Fibroblast of mammary gland (primary cell): Measurements from ENCODE around the gene ZBTB44.

Experiments
- DNase-seq: peaks from one replicate; pipeline ENCODE4 v3.0.0-alpha.2; 2010; ENCODE audit warnings: low read depth
- H3K4me3 ChIP-seq: 2 replicates; pipeline ENCODE4 v1.5.1; 2011; ENCODE audit warnings: low read depth, mild to moderate bottlenecking, low read length, moderate library complexity; ENCODE audit not compliant: control insufficient read depth
- CTCF ChIP-seq: conservative IDR thresholded peaks from 2 replicates; pipeline ENCODE4 v1.5.1; 2011; ENCODE audit warnings: low read depth, low read length, inconsistent platforms; ENCODE audit not compliant: control insufficient read depth, insufficient read depth

The ZBTB44 gene

GRCh38 chr11:130219148-130219547 is 95.6 kb downstream of the ZBTB44 start:
- no peak for DNase-seq
- no peak for TF ChIP-seq CTCF
- H3K4me3 ChIP-seq = no peak overlapping the region

GRCh38 chr11:130218501-130219070 is 96.1 kb downstream of the ZBTB44 start:
- no peak overlapping the region for H3K4me3 ChIP-seq
- TF ChIP-seq CTCF = no peak
- DNase-seq = no peak

GRCh38 chr11:130217133-130218031 is 97.3 kb downstream of the ZBTB44 start:
- H3K4me3 ChIP-seq = no peak overlapping the region
- TF ChIP-seq CTCF = no peak
- DNase-seq = no peak

- TF ChIP-seq CTCF = no peak
- DNase-seq = no peak
- H3K4me3 ChIP-seq = no peak overlapping the region
Observed at GRCh38 chr11:130216591-130217132, 98.1 kb downstream of the ZBTB44 start.

- no peak overlapping the region for H3K4me3 ChIP-seq
- DNase-seq = no peak
- TF ChIP-seq CTCF = no peak
Observed at GRCh38 chr11:130216221-130216550, 98.5 kb downstream of the ZBTB44 start.

GRCh38 chr11:130215531-130216220 is 99.0 kb downstream of the ZBTB44 start:
- DNase-seq = no peak
- TF ChIP-seq CTCF = no peak
- no peak overlapping the region for H3K4me3 ChIP-seq
